ENCODE measurements around the gene C12orf42. TPM values are rescaled to one million over a fixed set of nuclear protein-coding genes. Genes with fewer than 3 reads are reported as not detected.
"Not testable (repeated sequence)": the region's sequence is repeated elsewhere in the genome, so short reads cannot be mapped to it uniquely, and the experiment has no call there.

The C12orf42 gene
- total and polyA plus RNA-seq, 2 experiments from 2014 or later = not detected

DNA sequence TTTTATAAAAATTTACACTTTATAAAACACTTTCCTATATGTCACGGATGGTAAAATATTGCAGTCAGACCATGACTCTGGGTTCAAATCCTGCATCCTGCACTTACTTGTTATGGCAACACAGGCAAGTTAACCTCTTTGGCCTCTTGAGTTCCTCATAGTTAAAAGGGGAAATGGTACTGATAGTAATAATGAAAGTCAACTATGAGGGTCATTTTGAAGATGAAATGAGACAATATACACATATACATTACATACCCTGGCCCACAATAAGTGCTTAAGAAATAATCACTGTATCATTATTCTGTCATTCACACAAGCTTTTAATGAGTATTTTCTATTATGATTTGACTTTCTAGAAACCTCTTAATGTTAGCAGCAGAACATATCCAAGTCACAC, 64.4 kb downstream of the C12orf42 start:
- H3K9me2 ChIP-seq (ENCODE audit: insufficient read depth) = no peaks in the 10 kb centered on the region
- H3K27me3 ChIP-seq (replicated peaks; ENCODE audit: insufficient read depth) = no peaks in the 10 kb centered on the region
- in situ Hi-C loops (cut with MboI) = no loop called here
- no peaks in the 10 kb centered on the region for H3K4me1 ChIP-seq (ENCODE audit: insufficient read depth)
- no peak overlapping the region for H3K4me2 ChIP-seq (ENCODE audit: unreplicated experiment)
- H4K20me1 ChIP-seq (ENCODE audit: insufficient read depth) = no peaks in the 10 kb centered on the region
- no peaks in the 10 kb centered on the region for H3K36me3 ChIP-seq (ENCODE audit: low read depth)
- no peaks in the 10 kb centered on the region for H3F3A ChIP-seq (ENCODE audit: insufficient read depth)
- H3K4me3 ChIP-seq = no peak overlapping the region
- TF ChIP-seq EZH2 (IDR thresholded peaks at IDR 0.05; ENCODE audit: insufficient read depth, poor library complexity, severe bottlenecking) (no peak), EZH2phosphoT487 (IDR thresholded peaks at IDR 0.05; ENCODE audit: insufficient read depth, low read depth) (no peak)
- H3K79me2 ChIP-seq (ENCODE audit: insufficient read depth) = no peaks in the 10 kb centered on the region
- DNase-seq = no peak
- no peak overlapping the region for H2AFZ ChIP-seq
- H3K9ac ChIP-seq = no peak overlapping the region
- 33 to 43% methylated on average over 1 of the region's 1 CpG for WGBS, 2 experiments (ENCODE audit: low coverage in 1 of 2, low lambda C conversion rate in 2 of 2, missing lambda C conversion rate in 2 of 2)
- H3K27ac ChIP-seq = no peak overlapping the region
- H3K9me3 ChIP-seq (ENCODE audit: low read depth) = no peaks in the 10 kb centered on the region

DNA sequence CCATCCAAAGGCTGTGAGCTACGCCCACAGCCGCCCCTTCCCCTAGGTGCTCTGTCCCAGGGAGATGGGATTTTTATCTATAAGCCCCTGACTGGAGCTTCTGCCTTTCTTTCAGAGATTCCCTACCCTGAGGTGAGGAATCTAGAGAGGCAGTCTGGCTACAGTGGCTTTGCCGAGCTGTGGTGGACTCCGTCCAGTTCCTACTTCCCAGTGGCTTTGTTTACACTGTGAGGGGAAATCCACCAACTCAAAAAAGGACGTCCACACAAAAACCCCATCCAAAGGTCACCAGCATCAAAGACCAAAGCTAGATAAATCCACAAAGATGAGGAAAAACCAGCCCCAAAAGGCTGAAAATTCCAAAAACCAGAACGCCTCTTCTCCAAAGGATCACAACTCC, 70.1 kb downstream of the C12orf42 start:
- DNase-seq; H3K4me3 ChIP-seq; H3K9ac ChIP-seq; H3K4me1 ChIP-seq (ENCODE audit: insufficient read depth); H3K79me2 ChIP-seq (ENCODE audit: insufficient read depth); H3K9me3 ChIP-seq (ENCODE audit: low read depth); H3K36me3 ChIP-seq (ENCODE audit: low read depth); in situ Hi-C loops (cut with MboI); H3K27ac ChIP-seq; H4K20me1 ChIP-seq (ENCODE audit: insufficient read depth); H3K27me3 ChIP-seq (replicated peaks; ENCODE audit: insufficient read depth); H3F3A ChIP-seq (ENCODE audit: insufficient read depth); H3K4me2 ChIP-seq (ENCODE audit: unreplicated experiment); H2AFZ ChIP-seq; H3K9me2 ChIP-seq (ENCODE audit: insufficient read depth): not testable (repeated sequence)
- 50 to 55% methylated on average over 6 of the region's 6 CpGs for WGBS, 2 experiments (ENCODE audit: low coverage in 1 of 2, low lambda C conversion rate in 2 of 2, missing lambda C conversion rate in 2 of 2)

DNA sequence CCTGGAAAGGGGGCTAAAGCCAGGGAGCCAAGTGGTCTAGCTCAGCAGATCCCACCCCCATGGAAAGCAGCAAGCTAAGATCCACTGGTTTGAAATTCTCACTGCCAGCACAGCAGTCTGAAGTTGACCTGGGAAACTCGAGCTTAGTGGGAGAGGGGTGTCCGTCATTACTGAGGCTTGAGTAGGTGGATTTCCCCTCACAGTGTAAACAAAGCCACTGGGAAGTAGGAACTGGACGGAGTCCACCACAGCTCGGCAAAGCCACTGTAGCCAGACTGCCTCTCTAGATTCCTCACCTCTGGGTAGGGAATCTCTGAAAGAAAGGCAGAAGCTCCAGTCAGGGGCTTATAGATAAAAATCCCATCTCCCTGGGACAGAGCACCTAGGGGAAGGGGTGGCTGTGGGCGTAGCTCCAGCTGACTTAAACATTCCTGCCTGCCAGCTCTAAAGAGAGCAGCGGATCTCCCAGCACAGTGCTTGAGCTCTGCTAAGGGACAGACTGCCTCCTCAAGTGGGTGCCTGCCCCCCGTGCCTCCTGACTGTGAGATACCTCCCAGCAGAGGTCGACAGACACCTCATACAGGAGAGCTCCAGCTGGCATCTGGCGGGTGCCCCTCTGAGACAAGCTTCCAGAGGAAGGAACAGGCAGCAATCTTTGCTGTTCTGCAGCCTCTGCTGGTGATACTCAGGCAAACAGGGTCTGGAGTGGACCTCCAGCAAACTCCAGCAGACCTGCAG, 70.8 kb downstream of the C12orf42 start:
- H3K4me3 ChIP-seq; H3K9ac ChIP-seq; H3F3A ChIP-seq (ENCODE audit: insufficient read depth); H3K27me3 ChIP-seq (replicated peaks; ENCODE audit: insufficient read depth); H3K36me3 ChIP-seq (ENCODE audit: low read depth); H3K9me2 ChIP-seq (ENCODE audit: insufficient read depth); H2AFZ ChIP-seq; H3K4me1 ChIP-seq (ENCODE audit: insufficient read depth); H3K79me2 ChIP-seq (ENCODE audit: insufficient read depth); H4K20me1 ChIP-seq (ENCODE audit: insufficient read depth); DNase-seq; H3K4me2 ChIP-seq (ENCODE audit: unreplicated experiment); H3K9me3 ChIP-seq (ENCODE audit: low read depth); H3K27ac ChIP-seq; in situ Hi-C loops (cut with MboI): not testable (repeated sequence)
- 21% methylated on average over 9 of the region's 9 CpGs for WGBS, 2 experiments (ENCODE audit: low coverage in 1 of 2, low lambda C conversion rate in 2 of 2, missing lambda C conversion rate in 2 of 2)

DNA sequence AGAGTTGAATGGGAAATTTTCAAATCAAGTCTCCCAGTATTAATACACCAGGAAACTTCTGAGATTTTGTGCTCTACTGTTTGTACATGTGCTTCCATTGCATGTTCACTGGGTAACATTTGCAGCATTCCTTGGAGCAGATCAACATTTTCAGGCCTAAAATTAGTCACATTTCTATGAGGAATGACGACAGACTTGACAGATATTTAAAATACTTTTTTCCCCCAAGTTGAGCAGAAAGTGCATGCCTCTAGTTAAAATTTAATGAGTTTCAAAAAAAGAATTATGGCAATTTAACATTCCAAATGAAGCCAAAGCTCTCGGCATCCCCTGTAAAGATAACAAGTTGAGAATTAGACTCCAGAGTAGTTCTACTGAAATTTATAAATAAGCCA, 72.3 kb downstream of the C12orf42 start:
- Histone ChIP-seq H3K9me3 (ENCODE audit: low read depth) (no peaks in the 10 kb centered on the region), H3K27me3 (replicated peaks; ENCODE audit: insufficient read depth) (no peaks in the 10 kb centered on the region), H3K36me3 (ENCODE audit: low read depth) (no peaks in the 10 kb centered on the region), H3F3A (ENCODE audit: insufficient read depth) (no peaks in the 10 kb centered on the region), H3K4me1 (ENCODE audit: insufficient read depth) (no peaks in the 10 kb centered on the region), H4K20me1 (ENCODE audit: insufficient read depth) (no peaks in the 10 kb centered on the region), H3K79me2 (ENCODE audit: insufficient read depth) (no peaks in the 10 kb centered on the region), H3K9ac (no peak overlapping the region), H3K27ac (no peak overlapping the region), H3K4me3 (no peak overlapping the region), H3K4me2 (ENCODE audit: unreplicated experiment) (no peak overlapping the region), H2AFZ (no peak overlapping the region), H3K9me2 (ENCODE audit: insufficient read depth) (no peaks in the 10 kb centered on the region)
- no peak for DNase-seq
- TF ChIP-seq EZH2 (IDR thresholded peaks at IDR 0.05; ENCODE audit: insufficient read depth, poor library complexity, severe bottlenecking) (no peak), EZH2phosphoT487 (IDR thresholded peaks at IDR 0.05; ENCODE audit: insufficient read depth, low read depth) (no peak)
- in situ Hi-C loops (cut with MboI) = no loop called here
- 3 to 4% methylated on average over 2 of the region's 2 CpGs for WGBS, 2 experiments (ENCODE audit: low coverage in 1 of 2, low lambda C conversion rate in 2 of 2, missing lambda C conversion rate in 2 of 2)

All from GM23248 (cell line).